Gastroesophageal sphincter (tissue), 4 donors: Measurements from ENCODE around the gene SGCD. TPM values are rescaled to one million over a fixed set of nuclear protein-coding genes. Genes with fewer than 3 reads are reported as not detected.

ENCODE experiments used
- ATAC-seq: fragments of 150-250 bp; one replicate; pipeline ENCODE4 v1.9.1; 2016; ENCODE audit warnings: mild to moderate bottlenecking, moderate library complexity
- H3K27ac ChIP-seq, 4 donors: fragments of 200-600 bp; sonication (generic) in 3 of 4; 1 replicate in 3 of 4; 2 replicates in 1 of 4; pipeline ENCODE4 v1.5.1; 2016 to 2019
- H3K27me3 ChIP-seq: fragments of 200-600 bp; sonication (generic); one replicate; pipeline ENCODE4 v1.5.1; 2019
- H3K36me3 ChIP-seq, 2 donors: fragments of 200-600 bp; sonication (generic); one replicate each; pipeline ENCODE4 v1.5.1; 2019; ENCODE audit warnings: control low read depth in 1 of 2
- H3K4me1 ChIP-seq, 3 donors: fragments of 200-600 bp; sonication (generic); 1 replicate in 2 of 3; 2 replicates in 1 of 3; pipeline ENCODE4 v1.5.1; 2016 to 2019; ENCODE audit warnings: control low read depth in 2 of 3
- H3K4me3 ChIP-seq, 2 donors: fragments of 200-600 bp; sonication (generic); one replicate each; pipeline ENCODE4 v1.5.1; 2019; ENCODE audit warnings: mild to moderate bottlenecking in 1 of 2, moderate library complexity in 1 of 2
- H3K9me3 ChIP-seq, 3 donors: fragments of 200-600 bp; sonication (generic); one replicate each; pipeline ENCODE4 v1.5.1; 2017 to 2019; ENCODE audit warnings: control low read depth in 2 of 3
- EP300 ChIP-seq: sonication (generic); formaldehyde crosslinking; IDR thresholded peaks from one replicate; pipeline ENCODE4 v1.6.1; 2017; ENCODE audit warnings: antibody characterized with exemption, mild to moderate bottlenecking
- POLR2A ChIP-seq, 2 donors: fragments of 450-650 bp; IDR thresholded peaks; one replicate each; pipeline ENCODE4 v1.6.1; 2017; ENCODE audit warnings: antibody characterized with exemption in 2 of 2, mild to moderate bottlenecking in 2 of 2, moderate library complexity in 1 of 2
- POLR2AphosphoS5 ChIP-seq: sonication (generic); formaldehyde crosslinking; IDR thresholded peaks from one replicate; pipeline ENCODE4 v1.6.1; 2017; ENCODE audit warnings: antibody characterized with exemption
- WGBS, 2 donors: methylation state at CpG; one replicate each; pipeline ENCODE4 v1.1.5; 2018; ENCODE audit warnings: low coverage in 1 of 2; 5-methylcytosine and 5-hydroxymethylcytosine counted together
- total RNA-seq, 4 donors: library from RNA; depleted of rRNA; stranded (reverse); fragments of >200 nt; gene quantifications; one replicate each; pipeline ENCODE4 v1.1.0, GENCODE V29; 2016
- TF ChIP-seq, protein P1 (sequence below), 4 experiments: fragments of 200-600 bp in 2 of 4; fragments of 450-650 bp in 2 of 4; sonication (generic) in 1 of 4; IDR thresholded peaks; one replicate each; pipeline ENCODE4 v1.5.1; 2017 to 2019; ENCODE audit warnings: antibody characterized with exemption in 4 of 4, mild to moderate bottlenecking in 2 of 4, moderate library complexity in 2 of 4

SGCD gene
- 10 to 100 TPM in 3 of 4 donors, 1 to 10 TPM in 1; 8.8 to 61.3 (median 33.7) TPM for total RNA-seq

DNA sequence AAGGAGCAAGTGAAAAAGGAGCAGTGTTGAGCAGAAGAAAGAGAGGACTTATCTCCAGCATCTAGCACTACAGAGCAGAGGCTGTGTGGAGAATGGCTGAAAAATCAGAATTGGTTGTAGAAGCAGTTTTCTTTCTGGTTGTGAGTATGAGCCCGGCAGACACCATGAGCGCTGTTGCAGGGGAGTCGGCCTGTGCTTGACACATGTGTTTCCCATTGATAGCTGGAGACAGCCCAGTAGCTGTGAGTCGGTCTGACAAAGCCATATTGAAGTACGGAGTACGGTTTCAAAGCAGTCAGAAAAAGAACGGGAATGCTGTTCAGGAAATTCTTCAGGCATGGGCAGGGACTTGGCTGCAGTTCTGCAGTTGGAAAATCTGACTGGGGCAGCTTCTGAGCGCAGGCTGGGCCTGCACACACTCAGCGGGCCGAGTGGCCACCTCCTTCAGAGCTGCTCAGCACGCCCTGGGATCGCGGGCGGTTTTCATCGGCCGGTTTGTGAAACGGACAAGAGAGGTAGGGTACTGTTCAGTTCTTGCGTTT lies at the start of gene SGCD:
SGCD (plus strand) TSS at position 447 of the 542 bp plus-strand sequence.
- H3K27me3 ChIP-seq, result no peaks in the 10 kb centered on the region
- H3K9me3 ChIP-seq, result no peaks in the 10 kb centered on the region
- H3K27ac ChIP-seq, result peak within 1 kb of the TSS; percentile 81 to 87 (median 82)
- 4 to 5% methylated on average over 3 to 9 of the region's 18 CpGs for WGBS, 2 donors
- H3K36me3 ChIP-seq, result peaks cover 0 to 7% of the 10 kb centered on the region in 2 donors
- TF ChIP-seq POLR2AphosphoS5 (peak; percentile 73), EP300 (no peak), POLR2A (IDR thresholded peaks at IDR 0.05) (peak; percentile 58 to 61)
- TF ChIP-seq, protein P1, sequence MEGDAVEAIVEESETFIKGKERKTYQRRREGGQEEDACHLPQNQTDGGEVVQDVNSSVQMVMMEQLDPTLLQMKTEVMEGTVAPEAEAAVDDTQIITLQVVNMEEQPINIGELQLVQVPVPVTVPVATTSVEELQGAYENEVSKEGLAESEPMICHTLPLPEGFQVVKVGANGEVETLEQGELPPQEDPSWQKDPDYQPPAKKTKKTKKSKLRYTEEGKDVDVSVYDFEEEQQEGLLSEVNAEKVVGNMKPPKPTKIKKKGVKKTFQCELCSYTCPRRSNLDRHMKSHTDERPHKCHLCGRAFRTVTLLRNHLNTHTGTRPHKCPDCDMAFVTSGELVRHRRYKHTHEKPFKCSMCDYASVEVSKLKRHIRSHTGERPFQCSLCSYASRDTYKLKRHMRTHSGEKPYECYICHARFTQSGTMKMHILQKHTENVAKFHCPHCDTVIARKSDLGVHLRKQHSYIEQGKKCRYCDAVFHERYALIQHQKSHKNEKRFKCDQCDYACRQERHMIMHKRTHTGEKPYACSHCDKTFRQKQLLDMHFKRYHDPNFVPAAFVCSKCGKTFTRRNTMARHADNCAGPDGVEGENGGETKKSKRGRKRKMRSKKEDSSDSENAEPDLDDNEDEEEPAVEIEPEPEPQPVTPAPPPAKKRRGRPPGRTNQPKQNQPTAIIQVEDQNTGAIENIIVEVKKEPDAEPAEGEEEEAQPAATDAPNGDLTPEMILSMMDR (IDR thresholded peaks at IDR 0.05), result peak in 1 of 4 experiments; percentile 12
- peaks cover 0 to 52% (median 3%) of the 10 kb centered on the region in 3 donors for H3K4me1 ChIP-seq
- peak; percentile 92 for ATAC-seq
- H3K4me3 ChIP-seq, result peak within 1 kb of the TSS; percentile 52 to 54

DNA sequence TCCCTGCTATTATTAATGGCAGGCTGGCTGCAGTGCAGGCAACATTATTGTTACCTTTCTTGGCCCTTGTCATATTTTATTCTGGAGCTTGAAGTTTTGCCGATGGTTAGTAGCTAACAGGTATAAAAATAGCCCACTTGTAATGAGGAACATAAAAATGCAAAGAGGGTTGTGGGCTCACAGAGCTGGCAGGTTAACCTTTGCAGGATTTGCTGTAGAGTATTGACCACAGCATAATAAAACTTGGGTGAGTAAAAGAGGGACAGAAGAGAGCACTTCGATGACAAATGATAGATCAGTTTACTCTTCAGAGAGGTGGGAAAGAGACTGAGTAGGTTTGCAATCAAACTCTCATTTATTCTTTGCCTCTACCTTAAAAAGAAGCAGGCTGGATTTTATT lies 49.7 kb upstream of the SGCD start:
- Histone ChIP-seq H3K27me3 (no peaks in the 10 kb centered on the region), H3K27ac (no peak overlapping the region), H3K4me1 (peaks cover 0 to 11% (median 0%) of the 10 kb centered on the region in 3 donors), H3K9me3 (no peaks in the 10 kb centered on the region), H3K4me3 (no peak overlapping the region), H3K36me3 (no peaks in the 10 kb centered on the region)
- ATAC-seq, result no peak
- TF ChIP-seq EP300 (no peak), POLR2AphosphoS5 (no peak), POLR2A (IDR thresholded peaks at IDR 0.05) (no peak)
- TF ChIP-seq, protein P1 (IDR thresholded peaks at IDR 0.05), result no peak
- WGBS, 2 donors, result 43 to 78% methylated on average over 1 to 2 of the region's 2 CpGs

DNA sequence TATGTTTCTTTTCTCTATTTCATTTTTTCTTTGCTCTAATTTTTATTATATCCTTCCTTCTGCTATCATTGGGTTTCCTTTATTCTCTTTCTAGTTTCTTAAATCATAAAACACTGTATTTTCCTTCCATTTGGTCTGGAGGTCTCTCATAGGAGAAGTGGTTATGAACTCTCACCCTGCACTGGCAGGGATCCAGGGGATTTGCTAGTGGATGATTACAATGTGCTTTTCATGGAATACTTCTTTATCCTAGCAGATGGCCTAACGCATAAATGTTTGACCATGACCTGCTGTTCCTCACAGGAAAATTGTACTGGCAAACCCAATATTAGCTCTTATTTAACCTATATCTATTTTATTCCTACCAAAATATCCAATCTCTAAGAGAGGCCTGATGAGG lies 31.5 kb upstream of the SGCD start:
- 78% methylated on average over 1 of the region's 1 CpG; no CpG with 5 or more reads in 1 of the 2 donors for WGBS, 2 donors
- Histone ChIP-seq H3K4me3 (no peak overlapping the region), H3K36me3 (no peaks in the 10 kb centered on the region), H3K4me1 (no peaks in the 10 kb centered on the region), H3K9me3 (no peaks in the 10 kb centered on the region), H3K27ac (no peak overlapping the region), H3K27me3 (no peaks in the 10 kb centered on the region)
- no peak for ATAC-seq
- TF ChIP-seq EP300 (no peak), POLR2AphosphoS5 (no peak), POLR2A (IDR thresholded peaks at IDR 0.05) (no peak)
- TF ChIP-seq, protein P1 (IDR thresholded peaks at IDR 0.05), result no peak

DNA sequence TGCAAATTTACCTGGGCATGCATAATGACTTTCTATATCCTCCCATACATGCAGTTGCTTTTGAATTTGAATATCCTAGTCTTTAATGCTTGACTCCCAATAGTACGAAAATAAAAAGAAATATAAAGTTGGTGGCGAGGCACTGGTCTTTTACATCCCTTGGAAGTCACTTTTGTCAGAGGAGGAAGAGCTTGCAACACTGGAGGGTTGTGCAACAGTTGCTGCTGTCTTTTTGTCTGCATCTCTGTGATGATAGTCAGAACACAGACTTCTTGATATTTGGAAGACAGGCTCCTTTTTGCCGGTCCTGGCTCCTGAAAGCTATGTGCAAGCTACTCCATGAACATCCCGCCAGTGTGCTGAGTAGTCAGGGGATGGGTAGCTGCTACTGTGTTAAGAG lies 16.8 kb upstream of the SGCD start:
- WGBS, 2 donors, result 93 to 97% methylated on average over 2 to 3 of the region's 4 CpGs
- no peak for ATAC-seq
- TF ChIP-seq EP300 (no peak), POLR2AphosphoS5 (no peak), POLR2A (IDR thresholded peaks at IDR 0.05) (no peak)
- TF ChIP-seq, protein P1 (IDR thresholded peaks at IDR 0.05), result no peak
- no peaks in the 10 kb centered on the region for H3K27me3 ChIP-seq
- H3K27ac ChIP-seq, result no peak overlapping the region
- no peaks in the 10 kb centered on the region for H3K36me3 ChIP-seq
- peaks cover 0 to 10% (median 0%) of the 10 kb centered on the region in 3 donors for H3K9me3 ChIP-seq
- no peak overlapping the region for H3K4me3 ChIP-seq
- no peaks in the 10 kb centered on the region for H3K4me1 ChIP-seq
